Ishikawa (cell line): ENCODE results near the gene SAMD3.

Source experiments
- EP300 ChIP-seq: IDR thresholded peaks from 2 replicates; pipeline ENCODE4 v1.6.1; 2012; ENCODE audit warnings: borderline replicate concordance
- RAD21 ChIP-seq: IDR thresholded peaks from 2 replicates; pipeline ENCODE4 v1.6.1; 2012; ENCODE audit warnings: low read depth
- TAF1 ChIP-seq: IDR thresholded peaks from 2 replicates; pipeline ENCODE4 v1.6.1; 2012; ENCODE audit warnings: low read depth, mild to moderate bottlenecking
- TF ChIP-seq, protein P1 (sequence below): IDR thresholded peaks from 2 replicates; pipeline ENCODE4 v1.6.1; 2012; ENCODE audit warnings: low read depth, mild to moderate bottlenecking

DNA sequence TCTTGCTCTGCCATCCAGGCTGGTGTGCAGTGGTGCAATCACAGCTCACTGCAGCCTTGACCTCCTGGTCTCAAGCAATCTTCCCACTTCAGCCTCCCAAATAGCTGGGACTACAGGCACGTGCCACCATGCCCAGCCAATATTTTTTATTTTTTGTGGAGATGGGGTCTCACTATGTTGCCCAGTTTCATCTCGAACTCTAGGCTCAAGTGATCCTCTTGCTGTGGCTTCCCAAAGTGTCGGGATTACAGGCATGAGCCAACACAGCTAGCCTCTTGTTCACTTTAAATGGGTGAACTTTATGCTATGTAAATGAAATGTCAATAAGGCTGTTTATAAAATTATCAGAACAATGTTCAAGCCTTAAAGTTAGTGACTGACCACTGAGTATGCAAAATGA lies 37.1 kb downstream of the SAMD3 start:
- no peak for TF ChIP-seq EP300
- TF ChIP-seq TAF1, result no peak
- TF ChIP-seq RAD21, result no peak
- TF ChIP-seq, protein P1, sequence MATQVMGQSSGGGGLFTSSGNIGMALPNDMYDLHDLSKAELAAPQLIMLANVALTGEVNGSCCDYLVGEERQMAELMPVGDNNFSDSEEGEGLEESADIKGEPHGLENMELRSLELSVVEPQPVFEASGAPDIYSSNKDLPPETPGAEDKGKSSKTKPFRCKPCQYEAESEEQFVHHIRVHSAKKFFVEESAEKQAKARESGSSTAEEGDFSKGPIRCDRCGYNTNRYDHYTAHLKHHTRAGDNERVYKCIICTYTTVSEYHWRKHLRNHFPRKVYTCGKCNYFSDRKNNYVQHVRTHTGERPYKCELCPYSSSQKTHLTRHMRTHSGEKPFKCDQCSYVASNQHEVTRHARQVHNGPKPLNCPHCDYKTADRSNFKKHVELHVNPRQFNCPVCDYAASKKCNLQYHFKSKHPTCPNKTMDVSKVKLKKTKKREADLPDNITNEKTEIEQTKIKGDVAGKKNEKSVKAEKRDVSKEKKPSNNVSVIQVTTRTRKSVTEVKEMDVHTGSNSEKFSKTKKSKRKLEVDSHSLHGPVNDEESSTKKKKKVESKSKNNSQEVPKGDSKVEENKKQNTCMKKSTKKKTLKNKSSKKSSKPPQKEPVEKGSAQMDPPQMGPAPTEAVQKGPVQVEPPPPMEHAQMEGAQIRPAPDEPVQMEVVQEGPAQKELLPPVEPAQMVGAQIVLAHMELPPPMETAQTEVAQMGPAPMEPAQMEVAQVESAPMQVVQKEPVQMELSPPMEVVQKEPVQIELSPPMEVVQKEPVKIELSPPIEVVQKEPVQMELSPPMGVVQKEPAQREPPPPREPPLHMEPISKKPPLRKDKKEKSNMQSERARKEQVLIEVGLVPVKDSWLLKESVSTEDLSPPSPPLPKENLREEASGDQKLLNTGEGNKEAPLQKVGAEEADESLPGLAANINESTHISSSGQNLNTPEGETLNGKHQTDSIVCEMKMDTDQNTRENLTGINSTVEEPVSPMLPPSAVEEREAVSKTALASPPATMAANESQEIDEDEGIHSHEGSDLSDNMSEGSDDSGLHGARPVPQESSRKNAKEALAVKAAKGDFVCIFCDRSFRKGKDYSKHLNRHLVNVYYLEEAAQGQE, result no peak
